Lower leg skin (tissue), 3 donors: Measurements from ENCODE around the gene METTL8.

Experiments used
- POLR2A ChIP-seq, 2 donors: fragments of 450-650 bp; IDR thresholded peaks; one replicate each; pipeline ENCODE4 v1.6.1; 2016 to 2017; ENCODE audit warnings: antibody characterized with exemption in 2 of 2, mild to moderate bottlenecking in 1 of 2, moderate library complexity in 1 of 2
- TF ChIP-seq, protein P1 (sequence below), 3 donors: fragments of 450-650 bp; IDR thresholded peaks; one replicate each; pipeline ENCODE4 v1.5.1; 2016; ENCODE audit warnings: antibody characterized with exemption in 3 of 3, mild to moderate bottlenecking in 3 of 3, moderate library complexity in 2 of 3

DNA sequence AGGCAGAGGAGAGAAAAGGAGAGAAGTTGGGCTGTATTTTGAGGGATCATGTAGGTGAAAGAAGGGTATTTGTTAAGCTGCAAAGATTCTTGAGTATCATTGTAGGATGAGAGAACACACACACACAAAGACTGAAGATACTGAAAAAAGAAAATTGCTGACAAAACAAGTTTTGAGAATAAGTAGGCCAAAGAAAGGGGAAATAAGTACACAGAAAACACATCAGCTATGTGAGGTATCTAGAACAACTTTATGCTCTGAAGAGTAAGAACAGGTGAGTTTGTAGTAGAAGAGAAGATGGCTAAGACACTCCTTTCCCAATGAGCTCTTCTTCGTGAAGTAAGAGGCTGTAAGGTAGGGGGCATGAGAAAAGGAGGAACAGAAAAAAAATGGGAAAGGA is 28.2 kb downstream of the METTL8 start:
- no peak for TF ChIP-seq POLR2A (IDR thresholded peaks at IDR 0.05)
- TF ChIP-seq, protein P1, sequence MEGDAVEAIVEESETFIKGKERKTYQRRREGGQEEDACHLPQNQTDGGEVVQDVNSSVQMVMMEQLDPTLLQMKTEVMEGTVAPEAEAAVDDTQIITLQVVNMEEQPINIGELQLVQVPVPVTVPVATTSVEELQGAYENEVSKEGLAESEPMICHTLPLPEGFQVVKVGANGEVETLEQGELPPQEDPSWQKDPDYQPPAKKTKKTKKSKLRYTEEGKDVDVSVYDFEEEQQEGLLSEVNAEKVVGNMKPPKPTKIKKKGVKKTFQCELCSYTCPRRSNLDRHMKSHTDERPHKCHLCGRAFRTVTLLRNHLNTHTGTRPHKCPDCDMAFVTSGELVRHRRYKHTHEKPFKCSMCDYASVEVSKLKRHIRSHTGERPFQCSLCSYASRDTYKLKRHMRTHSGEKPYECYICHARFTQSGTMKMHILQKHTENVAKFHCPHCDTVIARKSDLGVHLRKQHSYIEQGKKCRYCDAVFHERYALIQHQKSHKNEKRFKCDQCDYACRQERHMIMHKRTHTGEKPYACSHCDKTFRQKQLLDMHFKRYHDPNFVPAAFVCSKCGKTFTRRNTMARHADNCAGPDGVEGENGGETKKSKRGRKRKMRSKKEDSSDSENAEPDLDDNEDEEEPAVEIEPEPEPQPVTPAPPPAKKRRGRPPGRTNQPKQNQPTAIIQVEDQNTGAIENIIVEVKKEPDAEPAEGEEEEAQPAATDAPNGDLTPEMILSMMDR (IDR thresholded peaks at IDR 0.05) = no peak
